Left lung (tissue), 10 donors: ENCODE results near the gene ERBB4. TPM values are rescaled to one million over a fixed set of nuclear protein-coding genes. Genes with fewer than 3 reads are reported as not detected.

Experiments used
- ATAC-seq: fragments of 200-7000 bp; cut with Tn5 transposase; one replicate; pipeline ENCODE4 v1.9.1; 2020; ENCODE audit warnings: moderate library complexity
- DNase-seq, 4 donors: peaks; one replicate each; pipeline ENCODE4 v3.0.0-alpha.2; 2013 to 2020
- H3K27ac ChIP-seq, 2 donors: fragments of 200-600 bp; sonication (generic) in 1 of 2; one replicate each; pipeline versions ENCODE4 v1.5.0 to v1.8.0; 2020 to 2021
- H3K27me3 ChIP-seq, 2 donors: fragments of 200-600 bp; sonication (generic) in 1 of 2; one replicate each; pipeline versions ENCODE4 v1.5.0 to v1.8.0; 2020 to 2021
- H3K36me3 ChIP-seq, 2 donors: fragments of 200-600 bp; sonication (generic) in 1 of 2; one replicate each; pipeline versions ENCODE4 v1.5.0 to v1.8.0; 2020 to 2021
- H3K4me1 ChIP-seq, 2 donors: fragments of 200-600 bp; one replicate each; pipeline ENCODE4 v1.8.0; 2021
- H3K4me3 ChIP-seq, 2 donors: fragments of 200-600 bp; sonication (generic) in 1 of 2; one replicate each; pipeline versions ENCODE4 v1.5.0 to v1.8.0; 2020 to 2021; ENCODE audit warnings: mild to moderate bottlenecking in 1 of 2
- H3K9me3 ChIP-seq, 2 donors: fragments of 200-600 bp; sonication (generic) in 1 of 2; one replicate each; pipeline versions ENCODE4 v1.5.0 to v1.8.0; 2020 to 2021
- CTCF ChIP-seq, 2 donors: fragments of 200-600 bp; sonication (generic) in 1 of 2; IDR thresholded peaks; one replicate each; pipeline versions ENCODE4 v1.5.0 to v1.8.0; 2021; ENCODE audit warnings: antibody characterized with exemption in 2 of 2
- intact Hi-C, 2 donors: fragments of 100-400 bp; cut with DNase I; formaldehyde crosslinking; loops; one replicate each; pipeline versions ENCODE4 v1.11.2 to v1.14.2; 2022
- polyA plus RNA-seq, 6 donors: library from polyadenylated mRNA; unstranded; fragments of 120-200 nt; gene quantifications; one replicate each; pipeline ENCODE4 v1.2.1, GENCODE V29; 2013; ENCODE audit not compliant: insufficient read length in 6 of 6
- total RNA-seq, 2 donors: library from RNA; stranded (reverse); fragmentation: NEBNext Ultra II Directional; extraction: Animal tissue kit (Norgen Biotek cat#: 25700); gene quantifications; one replicate each; pipeline ENCODE4 v1.2.1, GENCODE V29; 2021
- donor health status: DM: no; HTN: yes; CAD: no.
- donor health status: DM: no; HTN: no; CAD: no.

Gene ERBB4
- total and polyA plus RNA-seq, 8 donors = 0.89 to 16.0 (median 1.4) TPM

- no peak for ATAC-seq
- no peak for TF ChIP-seq CTCF (IDR thresholded peaks at IDR 0.05)
- intact Hi-C loops = no loop called here
- Histone ChIP-seq H3K36me3 (no peaks in the 10 kb centered on the region), H3K4me1 (no peaks in the 10 kb centered on the region), H3K27ac (no peak overlapping the region), H3K27me3 (no peaks in the 10 kb centered on the region), H3K9me3 (no peaks in the 10 kb centered on the region), H3K4me3 (no peak overlapping the region)
- no peak for DNase-seq
Measured at GRCh38 chr2:211512806-211513205, 1025.8 kb downstream of the ERBB4 start.

GRCh38 chr2:211503856-211504255 is 1034.7 kb downstream of the ERBB4 start:
- H3K27ac ChIP-seq = no peak overlapping the region
- DNase-seq (no peak), ATAC-seq (no peak)
- H3K36me3 ChIP-seq = no peaks in the 10 kb centered on the region
- no peaks in the 10 kb centered on the region for H3K4me1 ChIP-seq
- intact Hi-C loops = no loop called here
- H3K9me3 ChIP-seq = peaks cover 0 to 11% of the 10 kb centered on the region in 2 donors
- TF ChIP-seq CTCF (IDR thresholded peaks at IDR 0.05) = no peak
- H3K4me3 ChIP-seq = no peak overlapping the region
- no peaks in the 10 kb centered on the region for H3K27me3 ChIP-seq

- Histone ChIP-seq H3K4me1 (no peaks in the 10 kb centered on the region), H3K27ac (no peak overlapping the region), H3K9me3 (peaks cover 0 to 11% of the 10 kb centered on the region in 2 donors), H3K4me3 (no peak overlapping the region), H3K27me3 (no peaks in the 10 kb centered on the region), H3K36me3 (no peaks in the 10 kb centered on the region)
- DNase-seq (peak in 1 of 4 donors; percentile 19), ATAC-seq (no peak)
- intact Hi-C loops = no loop called here
- TF ChIP-seq CTCF (IDR thresholded peaks at IDR 0.05) = no peak
Measured at GRCh38 chr2:211503198-211503597, 1035.4 kb downstream of the ERBB4 start.

GRCh38 chr2:211498551-211499205 is 1039.9 kb downstream of the ERBB4 start:
- ATAC-seq = no peak
- H3K36me3 ChIP-seq = no peaks in the 10 kb centered on the region
- H3K4me1 ChIP-seq = no peaks in the 10 kb centered on the region
- no peaks in the 10 kb centered on the region for H3K27me3 ChIP-seq
- no peak for TF ChIP-seq CTCF (IDR thresholded peaks at IDR 0.05)
- intact Hi-C loops = no loop called here
- H3K9me3 ChIP-seq = peaks cover 0 to 1% of the 10 kb centered on the region in 2 donors
- H3K4me3 ChIP-seq = no peak overlapping the region
- DNase-seq = no peak
- H3K27ac ChIP-seq = no peak overlapping the region

- H3K27ac ChIP-seq = no peak overlapping the region
- DNase-seq = no peak
- ATAC-seq = no peak
- no peaks in the 10 kb centered on the region for H3K36me3 ChIP-seq
- TF ChIP-seq CTCF (IDR thresholded peaks at IDR 0.05) = no peak
- no peaks in the 10 kb centered on the region for H3K9me3 ChIP-seq
- intact Hi-C loops = no loop called here
- H3K27me3 ChIP-seq = no peaks in the 10 kb centered on the region
- H3K4me1 ChIP-seq = no peaks in the 10 kb centered on the region
- H3K4me3 ChIP-seq = no peak overlapping the region
Measured at GRCh38 chr2:211495339-211495738, 1043.3 kb downstream of the ERBB4 start.
